Measurements from ENCODE around the gene MT1G. TPM values are rescaled to one million over a fixed set of nuclear protein-coding genes. Genes with fewer than 3 reads are reported as not detected.

MT1G gene
- total RNA-seq, 1 donor from 2014 or later: 2.9 TPM

GRCh38 chr16:56628486-56629350, 39.1 kb downstream of the MT1G start:
- no peak overlapping the region for H3K4me3 Mint-ChIP-seq (ENCODE audit: low read depth)
- peaks cover 12% of the 10 kb centered on the region for H3K4me1 Mint-ChIP-seq (ENCODE audit: low read depth)
- no peaks in the 10 kb centered on the region for H3K36me3 Mint-ChIP-seq (ENCODE audit: insufficient read depth)
- no peaks in the 10 kb centered on the region for H3K9me3 Mint-ChIP-seq (ENCODE audit: low read depth)
- H3K27ac Mint-ChIP-seq: no peak overlapping the region
- no peak for DNase-seq (ENCODE audit: low spot score, unreplicated experiment)
- H3K27me3 Mint-ChIP-seq: peaks cover 87% of the 10 kb centered on the region
- TF ChIP-seq CTCF (IDR thresholded peaks at IDR 0.05; ENCODE audit: unreplicated experiment): no peak

GRCh38 chr16:56626685-56627084, 41.2 kb downstream of the MT1G start:
- Mint-ChIP-seq H3K9me3 (ENCODE audit: low read depth) (no peaks in the 10 kb centered on the region), H3K36me3 (ENCODE audit: insufficient read depth) (no peaks in the 10 kb centered on the region), H3K27me3 (peaks cover 89% of the 10 kb centered on the region), H3K4me1 (ENCODE audit: low read depth) (peaks cover 7% of the 10 kb centered on the region), H3K4me3 (ENCODE audit: low read depth) (no peak overlapping the region), H3K27ac (no peak overlapping the region)
- no peak for DNase-seq (ENCODE audit: low spot score, unreplicated experiment)
- TF ChIP-seq CTCF (IDR thresholded peaks at IDR 0.05; ENCODE audit: unreplicated experiment): no peak

GRCh38 chr16:56625943-56626654, 41.8 kb downstream of the MT1G start:
- no peak overlapping the region for H3K27ac Mint-ChIP-seq
- no peak for TF ChIP-seq CTCF (IDR thresholded peaks at IDR 0.05; ENCODE audit: unreplicated experiment)
- no peaks in the 10 kb centered on the region for H3K9me3 Mint-ChIP-seq (ENCODE audit: low read depth)
- no peak for DNase-seq (ENCODE audit: low spot score, unreplicated experiment)
- H3K4me3 Mint-ChIP-seq (ENCODE audit: low read depth): peak overlapping the region; percentile 62
- H3K4me1 Mint-ChIP-seq (ENCODE audit: low read depth): peaks cover 6% of the 10 kb centered on the region
- H3K27me3 Mint-ChIP-seq: peaks cover 89% of the 10 kb centered on the region
- no peaks in the 10 kb centered on the region for H3K36me3 Mint-ChIP-seq (ENCODE audit: insufficient read depth)

GRCh38 chr16:56625140-56625942, 42.5 kb downstream of the MT1G start, which contains the start of gene MT1E:
Gene MT1E (plus strand): TSS chr16:56625781. CDS start chr16:56625852, 71 bp downstream.
- no peak within 1 kb of the TSS for H3K27ac Mint-ChIP-seq
- H3K36me3 Mint-ChIP-seq (ENCODE audit: insufficient read depth): no peaks in the 10 kb centered on the region

More at GRCh38 chr16:56625140-56625942, 42.5 kb downstream of the MT1G start, which contains the start of gene MT1E:
- Mint-ChIP-seq H3K27me3 (peaks cover 88% of the 10 kb centered on the region), H3K4me3 (ENCODE audit: low read depth) (peak within 1 kb of the TSS; percentile 70), H3K4me1 (ENCODE audit: low read depth) (peaks cover 6% of the 10 kb centered on the region), H3K9me3 (ENCODE audit: low read depth) (no peaks in the 10 kb centered on the region)
- TF ChIP-seq CTCF (IDR thresholded peaks at IDR 0.05; ENCODE audit: unreplicated experiment): no peak
- no peak for DNase-seq (ENCODE audit: low spot score, unreplicated experiment)

Data from progenitor cell of endocrine pancreas (in vitro differentiated cells).